NCI-H1417 treated with DMSO at 0.1 percent for 48 hours (cell line): Measurements from ENCODE around the gene FIS1.
A peak's percentile ranks its signal among the peaks of the same experiment; 100 is the strongest.
"Not testable (repeated sequence)": the region's sequence is repeated elsewhere in the genome, so short reads cannot be mapped to it uniquely, and the experiment has no call there.

Source experiments
- DNase-seq: peaks from one replicate; lab custom pipeline; 2025; lab: John Stamatoyannopoulos, UW

Gene FIS1

GRCh38 chr7:101258243-101258731 lies 13.4 kb upstream of the FIS1 start:
- no peak for DNase-seq

- no peak for DNase-seq
Measured at GRCh38 chr7:101255796-101256195, 10.9 kb upstream of the FIS1 start.

GRCh38 chr7:101253199-101253598 lies 8.3 kb upstream of the FIS1 start:
- DNase-seq: not testable (repeated sequence)

GRCh38 chr7:101251871-101252659 lies 7.2 kb upstream of the FIS1 start:
- peak; percentile 83 for DNase-seq

- DNase-seq: no peak
Measured at GRCh38 chr7:101250324-101250723, 5.4 kb upstream of the FIS1 start.

GRCh38 chr7:101248276-101248675 lies 3.4 kb upstream of the FIS1 start:
- no peak for DNase-seq

- DNase-seq: no peak
Measured at GRCh38 chr7:101245147-101245668, 327 bp upstream of the FIS1 start.

GRCh38 chr7:101243646-101244374 lies 1.1 kb downstream of the FIS1 start:
- no peak for DNase-seq

GRCh38 chr7:101241443-101242349 lies 3.2 kb downstream of the FIS1 start:
- no peak for DNase-seq

GRCh38 chr7:101241015-101241363 lies 3.9 kb downstream of the FIS1 start:
- DNase-seq: no peak

GRCh38 chr7:101240226-101241014 lies 4.5 kb downstream of the FIS1 start:
- DNase-seq: no peak

GRCh38 chr7:101239951-101240220 lies 5.0 kb downstream of the FIS1 start:
- DNase-seq: no peak

- no peak for DNase-seq
Measured at GRCh38 chr7:101239191-101239950, 5.5 kb downstream of the FIS1 start.

GRCh38 chr7:101238226-101239182 lies 6.4 kb downstream of the FIS1 start:
- DNase-seq: no peak

- no peak for DNase-seq
Measured at GRCh38 chr7:101237206-101238067, 7.4 kb downstream of the FIS1 start, which contains the start of gene CLDN15. Gene CLDN15 (minus strand): TSS chr7:101237802. CDS start chr7:101237581, 221 bp downstream.

GRCh38 chr7:101236292-101236835 lies 8.5 kb downstream of the FIS1 start:
- DNase-seq: no peak

- no peak for DNase-seq
Measured at GRCh38 chr7:101235522-101235921, 9.4 kb downstream of the FIS1 start.

GRCh38 chr7:101235050-101235449 lies 9.8 kb downstream of the FIS1 start:
- no peak for DNase-seq
